GM21390 (cell line): ENCODE measurements around the gene CCDC183.
"Not testable (repeated sequence)": the region's sequence is repeated elsewhere in the genome, so short reads cannot be mapped to it uniquely, and the experiment has no call there.

Source experiments
- ATAC-seq: cut with Tn5 transposase; IDR thresholded peaks from one replicate; pipeline ENCODE4 v1.9.1; 2021; ENCODE audit not compliant: unreplicated experiment

CCDC183 gene

GRCh38 chr9:136837146-136837855 is 41.2 kb downstream of the CCDC183 start:
- no peak for ATAC-seq

DNA sequence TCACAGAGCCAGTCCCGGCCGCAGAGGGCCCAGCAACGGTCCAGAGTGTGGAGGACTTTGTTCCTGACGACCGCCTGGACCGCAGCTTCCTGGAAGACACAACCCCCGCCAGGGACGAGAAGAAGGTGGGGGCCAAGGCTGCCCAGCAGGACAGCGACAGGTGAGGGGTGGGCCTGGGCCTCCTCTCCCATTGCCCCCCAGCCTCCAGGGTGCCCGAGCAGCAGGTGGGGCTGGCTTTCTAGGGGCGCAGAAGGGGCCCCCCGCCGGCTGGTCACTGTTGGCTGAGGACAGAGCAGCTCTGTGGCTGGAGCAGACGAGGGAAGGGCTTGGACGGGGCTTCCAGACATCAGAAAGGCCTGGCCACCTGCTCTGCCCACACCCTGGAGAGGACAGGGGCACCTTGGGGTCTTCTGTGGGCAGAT is 41.7 kb downstream of the CCDC183 start:
- ATAC-seq = not testable (repeated sequence)

DNA sequence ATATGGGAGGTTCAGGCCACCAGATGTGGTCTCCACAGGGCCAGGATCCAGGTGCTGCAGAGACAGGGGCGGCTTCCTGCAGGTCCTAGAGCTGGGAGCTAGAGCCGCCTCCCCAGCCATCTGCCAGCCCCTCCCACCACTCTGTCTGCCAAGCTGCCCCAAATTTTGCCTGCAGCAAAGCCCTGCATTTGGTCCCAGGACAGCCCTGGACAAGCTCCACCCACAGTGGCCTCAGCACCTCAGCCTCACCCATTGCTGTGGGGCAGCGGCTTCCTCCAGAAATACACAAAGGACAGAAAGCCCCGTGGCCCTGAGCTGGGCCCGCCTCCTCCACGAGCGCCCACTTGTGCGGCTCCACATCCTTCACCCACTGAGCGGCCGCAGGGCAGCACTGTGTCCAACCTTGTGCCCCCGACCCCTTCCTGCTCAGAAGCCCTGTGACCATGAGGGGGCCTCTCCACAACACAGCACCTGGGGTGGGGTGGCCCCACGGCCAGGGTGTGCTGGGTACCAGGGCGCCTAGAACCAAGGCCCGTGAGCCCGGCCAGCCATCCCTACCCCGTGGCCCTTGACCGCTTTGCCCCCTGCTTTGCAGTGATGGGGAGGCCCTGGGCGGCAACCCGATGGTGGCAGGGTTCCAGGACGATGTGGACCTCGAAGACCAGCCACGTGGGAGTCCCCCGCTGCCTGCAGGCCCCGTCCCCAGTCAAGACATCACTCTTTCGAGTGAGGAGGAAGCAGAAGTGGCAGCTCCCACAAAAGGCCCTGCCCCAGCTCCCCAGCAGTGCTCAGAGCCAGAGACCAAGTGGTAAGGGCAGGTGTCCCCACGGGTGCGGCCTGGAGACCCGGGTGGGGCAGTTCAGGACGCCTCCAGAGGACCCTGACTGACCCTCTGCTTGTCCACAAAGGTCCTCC is 42.4 kb downstream of the CCDC183 start:
- no peak for ATAC-seq

DNA sequence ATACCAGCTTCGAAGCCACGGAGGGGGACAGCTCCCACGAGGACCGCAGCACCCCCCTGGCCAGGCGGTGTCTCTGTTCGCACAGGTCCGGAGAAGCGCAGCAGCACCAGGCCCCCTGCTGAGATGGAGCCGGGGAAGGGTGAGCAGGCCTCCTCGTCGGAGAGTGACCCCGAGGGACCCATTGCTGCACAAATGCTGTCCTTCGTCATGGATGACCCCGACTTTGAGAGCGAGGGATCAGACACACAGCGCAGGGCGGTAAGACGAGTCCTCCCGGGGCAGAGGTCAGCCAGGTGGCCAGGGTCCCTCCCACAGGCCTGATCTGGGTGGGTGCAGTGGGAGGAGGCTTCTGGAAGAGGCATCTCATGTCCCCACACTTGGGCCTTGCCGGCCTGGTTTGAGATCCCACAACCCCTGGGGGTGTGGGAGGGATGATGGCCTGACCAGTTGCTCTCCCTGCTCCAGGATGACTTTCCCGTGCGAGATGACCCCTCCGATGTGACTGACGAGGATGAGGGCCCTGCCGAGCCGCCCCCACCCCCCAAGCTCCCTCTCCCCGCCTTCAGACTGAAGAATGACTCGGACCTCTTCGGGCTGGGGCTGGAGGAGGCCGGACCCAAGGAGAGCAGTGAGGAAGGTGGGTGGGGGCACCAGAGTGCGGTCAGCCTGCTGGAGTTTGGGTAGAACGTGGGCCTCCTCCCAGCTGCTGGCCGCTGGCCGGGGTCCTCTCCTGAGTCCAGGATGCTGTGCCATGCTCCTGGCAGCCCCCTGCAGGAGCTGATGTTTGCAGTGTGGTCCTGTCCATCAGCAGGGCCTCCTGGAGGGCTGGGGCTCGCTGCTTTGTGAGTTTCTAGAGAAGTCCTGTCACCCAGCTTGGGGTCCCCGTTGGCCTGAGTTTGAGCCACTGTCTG is 43.3 kb downstream of the CCDC183 start:
- ATAC-seq = no peak

DNA sequence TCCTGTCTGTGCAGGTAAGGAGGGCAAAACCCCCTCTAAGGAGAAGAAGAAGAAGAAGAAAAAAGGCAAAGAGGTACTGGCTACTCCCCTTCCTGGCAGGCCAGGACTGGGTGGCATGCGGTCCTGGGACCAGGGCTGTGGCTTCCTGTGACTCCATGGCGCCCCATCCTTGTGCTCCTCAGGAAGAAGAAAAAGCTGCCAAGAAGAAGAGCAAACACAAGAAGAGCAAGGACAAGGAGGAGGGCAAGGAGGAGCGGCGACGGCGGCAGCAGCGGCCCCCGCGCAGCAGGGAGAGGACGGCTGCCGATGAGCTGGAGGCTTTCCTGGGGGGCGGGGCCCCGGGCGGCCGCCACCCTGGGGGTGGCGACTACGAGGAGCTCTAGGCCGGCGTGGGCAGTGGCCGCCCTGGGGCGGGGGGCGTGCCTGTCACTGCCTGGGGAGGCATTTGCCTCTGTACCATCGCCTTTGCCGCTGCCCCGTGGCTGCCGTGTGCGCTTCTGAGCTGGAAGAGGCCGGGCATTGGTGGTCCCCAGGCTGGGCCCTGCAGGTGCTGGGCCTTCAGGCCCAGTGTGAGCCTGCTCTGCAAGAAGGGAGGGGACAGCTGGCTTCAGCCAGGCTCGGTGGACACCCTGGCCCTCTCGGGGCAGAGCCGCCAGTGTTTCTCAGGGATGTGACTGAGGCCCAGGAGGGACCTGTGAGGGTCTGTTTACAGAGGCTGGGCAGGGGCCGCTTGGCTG is 44.2 kb downstream of the CCDC183 start:
- no peak for ATAC-seq

DNA sequence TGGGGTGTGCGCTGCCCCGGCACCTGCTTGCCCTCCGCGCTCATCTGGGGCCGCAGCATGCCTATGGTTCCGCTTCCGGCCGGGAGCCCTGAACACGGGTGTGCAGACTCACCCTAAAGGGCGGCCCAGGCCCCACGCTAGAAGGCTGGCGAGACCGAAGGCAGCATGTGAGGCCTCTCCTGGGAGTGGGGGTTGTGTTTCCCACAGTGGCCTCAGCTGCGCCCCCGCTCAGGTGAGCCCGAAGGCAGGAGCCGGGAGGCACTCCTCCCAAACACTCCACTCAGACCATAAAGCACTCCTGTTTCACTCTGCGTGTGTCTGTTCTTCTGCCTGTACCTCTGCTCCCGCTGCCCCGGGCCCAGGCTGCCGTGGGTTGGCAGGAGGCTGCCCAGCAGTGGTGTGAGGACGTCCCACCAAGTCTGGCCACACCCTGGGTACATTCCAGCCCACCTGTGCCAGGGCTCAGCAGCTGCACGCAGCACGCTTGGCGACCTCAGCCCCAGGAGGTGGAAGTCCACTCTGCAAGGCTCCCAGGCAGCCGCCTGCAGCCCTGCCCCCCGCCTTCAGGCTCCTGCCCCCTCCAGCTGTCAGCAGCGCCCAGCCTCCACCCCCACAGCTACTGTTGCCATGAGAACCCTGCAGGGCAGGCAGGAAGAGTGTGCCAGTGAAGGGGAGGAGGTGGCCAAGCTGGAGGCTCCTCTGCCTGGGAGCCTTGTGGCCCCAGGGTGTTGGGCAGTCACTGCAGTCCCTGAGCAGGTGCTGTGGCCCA is 44.9 kb downstream of the CCDC183 start:
- no peak for ATAC-seq

GRCh38 chr9:136841646-136842379 is 45.7 kb downstream of the CCDC183 start:
- ATAC-seq = not testable (repeated sequence)

- ATAC-seq = peak; percentile 75
These were observed 46.3 kb downstream of the CCDC183 start, which contains the start of gene AJM1 for GRCh38 chr9:136842380-136842948. Gene AJM1 (plus strand): TSS chr9:136842478. CDS start chr9:136844415, 1,937 bp downstream.

DNA sequence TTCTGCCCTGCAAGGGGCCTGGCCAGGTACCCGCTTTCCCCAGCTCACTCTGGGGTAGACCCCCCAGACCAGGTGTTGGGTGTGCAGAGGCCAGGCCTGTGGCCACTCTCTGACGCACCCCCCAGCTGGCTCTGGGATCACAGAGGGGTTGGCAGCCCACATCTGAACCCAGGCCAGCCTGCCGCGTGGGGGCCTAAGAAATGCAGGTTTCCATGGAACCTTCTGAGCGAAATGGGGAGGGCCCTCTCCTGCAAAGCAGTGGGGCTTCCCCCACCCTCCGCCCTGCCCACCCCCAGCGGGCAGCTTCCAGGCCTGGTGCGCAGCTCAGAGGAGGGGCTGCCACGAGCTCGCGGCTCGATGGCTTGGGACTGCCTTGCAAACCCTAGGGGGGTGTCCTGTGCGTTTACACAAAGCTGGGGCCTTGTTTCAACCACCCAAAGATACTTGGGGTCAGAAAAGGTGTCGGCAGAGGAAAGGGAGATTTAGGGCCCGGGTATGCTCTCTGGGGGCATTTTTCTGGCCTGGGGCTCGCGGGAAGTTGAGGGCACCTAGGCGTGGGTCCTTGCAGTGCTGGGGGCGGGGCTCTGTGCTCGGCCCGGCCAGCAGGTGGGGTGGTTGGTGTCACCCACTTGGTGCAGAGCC is 47.1 kb downstream of the CCDC183 start:
- ATAC-seq = not testable (repeated sequence)

DNA sequence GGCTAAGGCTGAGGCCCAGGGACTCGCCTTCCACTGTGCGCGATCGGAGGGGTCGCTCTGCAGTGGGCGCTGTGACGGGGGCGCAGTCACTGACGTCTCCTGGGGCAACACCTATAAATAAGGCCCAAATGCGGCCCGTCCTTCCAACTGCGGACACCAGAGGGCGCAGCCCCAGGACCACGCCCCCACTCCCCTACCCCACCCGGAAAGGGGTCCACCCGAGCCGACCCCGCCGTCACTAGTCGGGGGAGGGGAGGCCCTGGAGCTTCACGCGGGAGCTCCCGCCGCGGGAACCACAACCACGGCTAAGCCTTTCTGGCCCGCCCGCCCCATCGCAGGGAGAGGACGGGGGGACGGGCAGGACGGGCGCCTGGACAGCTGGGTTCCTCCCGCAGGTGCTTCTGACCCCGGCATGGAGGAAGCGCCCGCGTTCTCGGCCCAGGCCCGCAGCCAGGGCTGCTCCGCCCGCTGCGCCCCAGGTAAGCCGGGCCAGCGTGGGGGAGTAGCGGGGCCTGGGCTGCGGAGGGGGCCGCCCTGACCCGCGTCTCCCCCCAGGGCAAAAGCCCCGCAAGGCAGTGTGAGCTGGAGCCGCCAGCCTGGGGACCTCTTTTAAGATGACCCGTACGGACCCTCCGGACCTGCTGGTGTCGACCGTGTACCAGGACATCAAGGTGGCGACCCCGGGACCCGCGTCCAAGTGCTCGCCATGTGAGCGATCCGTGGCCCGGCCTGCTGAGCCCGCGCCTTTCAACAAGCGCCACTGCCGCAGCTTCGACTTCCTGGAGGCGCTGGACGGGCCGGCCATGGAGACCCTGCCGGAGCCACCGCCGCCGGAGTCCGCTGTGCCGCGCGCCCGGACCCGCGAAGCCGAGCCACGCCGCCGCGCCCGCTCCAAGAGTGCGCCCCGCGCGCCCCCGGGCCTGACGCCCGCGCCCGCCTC is 47.9 kb downstream of the CCDC183 start:
- not testable (repeated sequence) for ATAC-seq

DNA sequence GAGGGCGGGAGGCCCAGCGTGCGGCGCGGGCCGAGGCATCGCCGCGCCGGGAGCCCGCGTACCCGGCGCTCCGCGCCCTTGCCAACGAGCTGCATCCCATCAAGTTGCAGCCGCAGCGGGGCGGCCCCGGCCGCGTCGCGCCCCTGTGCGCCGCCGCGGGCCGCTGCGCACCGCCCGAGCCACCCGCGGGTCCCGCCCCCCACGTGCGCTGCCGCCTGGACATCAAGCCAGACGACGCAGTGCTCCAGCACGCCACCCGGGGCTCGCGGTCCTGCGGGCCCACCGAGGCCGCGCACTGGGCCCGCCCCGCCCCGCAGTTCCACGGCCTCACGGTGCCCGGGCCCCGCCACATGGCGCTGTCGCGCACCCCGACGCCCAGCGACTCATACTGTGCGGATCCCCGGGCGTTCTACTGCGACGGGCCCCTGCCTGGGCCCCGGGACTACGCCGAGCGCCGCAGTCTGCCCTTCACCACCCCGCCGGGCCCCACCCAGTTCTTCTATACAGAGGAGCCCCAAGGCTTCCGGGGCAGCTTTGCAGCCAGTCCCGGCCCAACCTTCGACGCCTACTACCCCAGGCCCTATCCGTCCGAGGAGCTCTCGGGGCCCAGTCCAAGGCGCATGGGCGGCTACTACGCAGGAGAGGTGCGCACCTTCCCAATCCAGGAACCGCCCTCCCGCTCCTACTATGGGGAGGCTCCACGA is 48.8 kb downstream of the CCDC183 start:
- no peak for ATAC-seq

- no peak for ATAC-seq
These were observed 49.5 kb downstream of the CCDC183 start for GRCh38 chr9:136845465-136846260.

GRCh38 chr9:136846376-136847087 is 50.4 kb downstream of the CCDC183 start:
- no peak for ATAC-seq

- ATAC-seq = no peak
These were observed 51.1 kb downstream of the CCDC183 start for GRCh38 chr9:136847088-136847825.
